OCI-LY7 (cell line): ENCODE measurements around the gene SHISAL1. TPM values are rescaled to one million over a fixed set of nuclear protein-coding genes. Genes with fewer than 3 reads are reported as not detected.

Experiments used
- BruUV-seq: library from RNA; stranded (reverse); fragments of 400-500 nt; replicated peaks from 2 replicates; lab custom pipeline; 2021; lab: Mats Ljungman, UMichigan
- CTCF ChIA-PET: fragments of 300-600 bp; sonication (Branson Sonifier 250); formaldehyde crosslinking; loops from one replicate; lab custom pipeline; 2022; ENCODE audit warnings: antibody characterized with exemption; ENCODE audit not compliant: unreplicated experiment; lab: Charles Lee
- POLR2A ChIA-PET: fragments of 300-600 bp; sonication (Branson Sonifier 250); formaldehyde crosslinking; loops from one replicate; lab custom pipeline; 2022; ENCODE audit warnings: antibody characterized with exemption; lab: Charles Lee
- DNase-seq: peaks from one replicate; pipeline ENCODE4 v3.0.0-alpha.2; 2015; ENCODE audit warnings: low spot score
- H2AFZ ChIP-seq: fragments of 200-600 bp; sonication (generic), shearing (Covaris generic); 2 replicates; pipeline ENCODE4 v1.6.1; 2014; ENCODE audit warnings: mild to moderate bottlenecking, antibody characterized with exemption, low read length, moderate library complexity
- H3K27ac ChIP-seq: fragments of 200-600 bp; sonication (generic); 2 replicates; pipeline ENCODE4 v1.5.1; 2014; ENCODE audit warnings: mixed run types, low read depth, mild to moderate bottlenecking, moderate library complexity, low read length, inconsistent platforms; ENCODE audit not compliant: poor library complexity, severe bottlenecking
- H3K36me3 ChIP-seq: fragments of 200-600 bp; sonication (generic); 2 replicates; pipeline ENCODE4 v1.6.1; 2014; ENCODE audit warnings: mild to moderate bottlenecking, antibody characterized with exemption, low read length, moderate library complexity, mixed read lengths; ENCODE audit not compliant: insufficient read depth
- H3K4me1 ChIP-seq: fragments of 200-600 bp; sonication (generic); 2 replicates; pipeline ENCODE4 v1.5.1; 2014; ENCODE audit warnings: mild to moderate bottlenecking, low read length; ENCODE audit not compliant: insufficient read depth, poor library complexity, severe bottlenecking
- H3K4me2 ChIP-seq: fragments of 200-600 bp; sonication (generic); 2 replicates; pipeline ENCODE4 v1.6.1; 2014; ENCODE audit warnings: mild to moderate bottlenecking, low read length
- H3K4me3 ChIP-seq: fragments of 200-600 bp; sonication (generic); 2 replicates; pipeline ENCODE4 v1.5.1; 2014; ENCODE audit warnings: mild to moderate bottlenecking, low read depth, low read length; ENCODE audit not compliant: poor library complexity, severe bottlenecking
- H3K79me2 ChIP-seq: fragments of 200-600 bp; sonication (generic); 2 replicates; pipeline ENCODE4 v1.6.1; 2016; ENCODE audit warnings: low read depth, mild to moderate bottlenecking, low read length, moderate library complexity, mixed read lengths; ENCODE audit not compliant: insufficient read depth
- H3K9me2 ChIP-seq: fragments of 200-600 bp; sonication (generic); 2 replicates; pipeline ENCODE4 v1.6.1; 2016; ENCODE audit warnings: mild to moderate bottlenecking, low read length, mixed read lengths; ENCODE audit not compliant: insufficient read depth
- H3K9me3 ChIP-seq: fragments of 200-600 bp; sonication (generic); 2 replicates; pipeline ENCODE4 v1.6.1; 2014; ENCODE audit warnings: mild to moderate bottlenecking, mixed run types, low read length, mixed read lengths
- H4K20me1 ChIP-seq: fragments of 200-600 bp; sonication (generic); 2 replicates; pipeline ENCODE4 v1.6.1; 2014; ENCODE audit warnings: mild to moderate bottlenecking, antibody characterized with exemption, low read length, moderate library complexity, mixed read lengths; ENCODE audit not compliant: insufficient read depth
- CTCF ChIP-seq: fragments of 200-600 bp; sonication (generic); conservative IDR thresholded peaks from 2 replicates; pipeline ENCODE4 v1.5.1; 2014; ENCODE audit warnings: mild to moderate bottlenecking, antibody characterized with exemption, low read length, moderate library complexity, mixed read lengths
- EZH2phosphoT487 ChIP-seq: fragments of 200-600 bp; sonication (generic); IDR thresholded peaks from 2 replicates; pipeline ENCODE4 v1.6.1; 2018; ENCODE audit warnings: low read depth, borderline replicate concordance, mild to moderate bottlenecking, mixed run types, antibody characterized with exemption, low read length, moderate library complexity, mixed read lengths
- intact Hi-C: fragments of 100-400 bp; cut with micrococcal nuclease; formaldehyde crosslinking; loops from one replicate; pipeline ENCODE4 v1.10.0; 2022; ENCODE audit not compliant: unreplicated experiment
- total RNA-seq, 2 experiments: library from RNA; depleted of rRNA in 1 of 2; stranded (reverse); fragments of >200 nt in 1 of 2; shearing (Covaris generic) in 1 of 2; gene quantifications; 2 replicates each; pipeline ENCODE4 v1.2.3, GENCODE V29; 2014 to 2022

Gene SHISAL1
- total RNA-seq, 2 experiments from 2014 or later = not detected

- no peak overlapping the region for H3K4me3 ChIP-seq
- ChIA-PET CTCF (no interaction called here), POLR2A (no interaction called here)
- intact Hi-C loops = no loop called here
- no peak overlapping the region for H3K4me2 ChIP-seq
- no TSS peak for BruUV-seq
- no peak for DNase-seq
- H3K36me3 ChIP-seq = no peaks in the 10 kb centered on the region
- no peak overlapping the region for H2AFZ ChIP-seq
- H4K20me1 ChIP-seq = no peaks in the 10 kb centered on the region
- H3K79me2 ChIP-seq = no peaks in the 10 kb centered on the region
- H3K27ac ChIP-seq = no peak overlapping the region
- H3K9me3 ChIP-seq = no peaks in the 10 kb centered on the region
- TF ChIP-seq EZH2phosphoT487 (no peak), CTCF (no peak)
- H3K4me1 ChIP-seq = no peaks in the 10 kb centered on the region
- H3K9me2 ChIP-seq = no peaks in the 10 kb centered on the region
Measured at GRCh38 chr22:44214764-44215163, 98.0 kb downstream of the SHISAL1 start.

GRCh38 chr22:44214187-44214586, 98.6 kb downstream of the SHISAL1 start:
- Histone ChIP-seq H2AFZ (no peak overlapping the region), H3K9me2 (no peaks in the 10 kb centered on the region), H3K4me1 (no peaks in the 10 kb centered on the region), H4K20me1 (no peaks in the 10 kb centered on the region), H3K4me2 (no peak overlapping the region), H3K9me3 (no peaks in the 10 kb centered on the region), H3K4me3 (no peak overlapping the region), H3K79me2 (no peaks in the 10 kb centered on the region), H3K36me3 (no peaks in the 10 kb centered on the region), H3K27ac (no peak overlapping the region)
- no TSS peak for BruUV-seq
- ChIA-PET POLR2A (no interaction called here), CTCF (no interaction called here)
- DNase-seq = no peak
- TF ChIP-seq EZH2phosphoT487 (no peak), CTCF (no peak)
- intact Hi-C loops = no loop called here

GRCh38 chr22:44213489-44214043, 99.2 kb downstream of the SHISAL1 start:
- no peaks in the 10 kb centered on the region for H3K9me2 ChIP-seq
- no peaks in the 10 kb centered on the region for H3K36me3 ChIP-seq
- H3K4me2 ChIP-seq = no peak overlapping the region
- TF ChIP-seq EZH2phosphoT487 (no peak), CTCF (no peak)
- no peak overlapping the region for H3K27ac ChIP-seq
- no peak for DNase-seq
- ChIA-PET POLR2A (no interaction called here), CTCF (no interaction called here)
- H3K79me2 ChIP-seq = no peaks in the 10 kb centered on the region
- no peak overlapping the region for H2AFZ ChIP-seq
- intact Hi-C loops = no loop called here
- H3K4me3 ChIP-seq = no peak overlapping the region
- H3K4me1 ChIP-seq = no peaks in the 10 kb centered on the region
- H3K9me3 ChIP-seq = no peaks in the 10 kb centered on the region
- no TSS peak for BruUV-seq
- no peaks in the 10 kb centered on the region for H4K20me1 ChIP-seq
